ENCODE data around the gene ENG. TPM values are rescaled to one million over a fixed set of nuclear protein-coding genes. Genes with fewer than 3 reads are reported as not detected.
"Not testable (repeated sequence)": the region's sequence is repeated elsewhere in the genome, so short reads cannot be mapped to it uniquely, and the experiment has no call there.

ENG gene
- total RNA-seq, 1 experiment from 2014 or later, result 25.1 TPM

DNA sequence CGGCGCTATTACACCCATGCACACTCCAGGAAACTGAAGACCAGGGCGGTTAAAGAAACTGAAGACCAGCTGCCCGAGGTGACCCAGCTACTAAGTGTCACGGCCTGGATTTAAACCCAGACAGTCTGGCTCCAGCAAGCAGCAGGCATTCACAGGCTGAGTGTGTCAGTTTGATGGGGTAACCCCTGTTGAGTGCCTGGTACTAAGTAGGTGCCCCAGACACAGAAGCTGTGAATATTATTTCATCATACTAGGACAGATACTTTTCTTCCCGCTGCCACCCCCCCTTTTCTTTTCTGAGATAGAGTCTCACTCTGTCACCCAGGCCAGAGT is 7.3 kb downstream of the ENG start:
- Histone ChIP-seq H3K36me3 (ENCODE audit: control insufficient read depth, insufficient read depth, low read length) (no peaks in the 10 kb centered on the region), H3K9me3 (ENCODE audit: control insufficient read depth, insufficient read depth, low read depth, low read length) (0 out of 2 replicates have a peak, but pooled peaks cover 6% of the 10 kb centered on the region), H3K4me1 (ENCODE audit: control insufficient read depth, insufficient read depth, low read length) (no peaks in the 10 kb centered on the region; the same call in 1 of the 2 replicates), H3K27ac (ENCODE audit: low read length) (no peak overlapping the region), H3K4me3 (ENCODE audit: low read depth in 2 of 2, low read length in 2 of 2) (no peak overlapping the region), H3K27me3 (ENCODE audit: control insufficient read depth, insufficient read depth, low read length) (no peaks in the 10 kb centered on the region)
- TF ChIP-seq, protein P1, sequence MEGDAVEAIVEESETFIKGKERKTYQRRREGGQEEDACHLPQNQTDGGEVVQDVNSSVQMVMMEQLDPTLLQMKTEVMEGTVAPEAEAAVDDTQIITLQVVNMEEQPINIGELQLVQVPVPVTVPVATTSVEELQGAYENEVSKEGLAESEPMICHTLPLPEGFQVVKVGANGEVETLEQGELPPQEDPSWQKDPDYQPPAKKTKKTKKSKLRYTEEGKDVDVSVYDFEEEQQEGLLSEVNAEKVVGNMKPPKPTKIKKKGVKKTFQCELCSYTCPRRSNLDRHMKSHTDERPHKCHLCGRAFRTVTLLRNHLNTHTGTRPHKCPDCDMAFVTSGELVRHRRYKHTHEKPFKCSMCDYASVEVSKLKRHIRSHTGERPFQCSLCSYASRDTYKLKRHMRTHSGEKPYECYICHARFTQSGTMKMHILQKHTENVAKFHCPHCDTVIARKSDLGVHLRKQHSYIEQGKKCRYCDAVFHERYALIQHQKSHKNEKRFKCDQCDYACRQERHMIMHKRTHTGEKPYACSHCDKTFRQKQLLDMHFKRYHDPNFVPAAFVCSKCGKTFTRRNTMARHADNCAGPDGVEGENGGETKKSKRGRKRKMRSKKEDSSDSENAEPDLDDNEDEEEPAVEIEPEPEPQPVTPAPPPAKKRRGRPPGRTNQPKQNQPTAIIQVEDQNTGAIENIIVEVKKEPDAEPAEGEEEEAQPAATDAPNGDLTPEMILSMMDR (IDR thresholded peaks at IDR 0.05), result no peak
- TF ChIP-seq SIN3A (IDR thresholded peaks at IDR 0.05; ENCODE audit: borderline replicate concordance, insufficient read depth, low read depth, low read length) (no peak), POLR2AphosphoS5 (IDR thresholded peaks at IDR 0.05; ENCODE audit: low read depth, low read length) (no peak), TCF7L2 (IDR thresholded peaks at IDR 0.05; ENCODE audit: low read depth, low read length) (no peak)
- TF ChIP-seq, protein P2, sequence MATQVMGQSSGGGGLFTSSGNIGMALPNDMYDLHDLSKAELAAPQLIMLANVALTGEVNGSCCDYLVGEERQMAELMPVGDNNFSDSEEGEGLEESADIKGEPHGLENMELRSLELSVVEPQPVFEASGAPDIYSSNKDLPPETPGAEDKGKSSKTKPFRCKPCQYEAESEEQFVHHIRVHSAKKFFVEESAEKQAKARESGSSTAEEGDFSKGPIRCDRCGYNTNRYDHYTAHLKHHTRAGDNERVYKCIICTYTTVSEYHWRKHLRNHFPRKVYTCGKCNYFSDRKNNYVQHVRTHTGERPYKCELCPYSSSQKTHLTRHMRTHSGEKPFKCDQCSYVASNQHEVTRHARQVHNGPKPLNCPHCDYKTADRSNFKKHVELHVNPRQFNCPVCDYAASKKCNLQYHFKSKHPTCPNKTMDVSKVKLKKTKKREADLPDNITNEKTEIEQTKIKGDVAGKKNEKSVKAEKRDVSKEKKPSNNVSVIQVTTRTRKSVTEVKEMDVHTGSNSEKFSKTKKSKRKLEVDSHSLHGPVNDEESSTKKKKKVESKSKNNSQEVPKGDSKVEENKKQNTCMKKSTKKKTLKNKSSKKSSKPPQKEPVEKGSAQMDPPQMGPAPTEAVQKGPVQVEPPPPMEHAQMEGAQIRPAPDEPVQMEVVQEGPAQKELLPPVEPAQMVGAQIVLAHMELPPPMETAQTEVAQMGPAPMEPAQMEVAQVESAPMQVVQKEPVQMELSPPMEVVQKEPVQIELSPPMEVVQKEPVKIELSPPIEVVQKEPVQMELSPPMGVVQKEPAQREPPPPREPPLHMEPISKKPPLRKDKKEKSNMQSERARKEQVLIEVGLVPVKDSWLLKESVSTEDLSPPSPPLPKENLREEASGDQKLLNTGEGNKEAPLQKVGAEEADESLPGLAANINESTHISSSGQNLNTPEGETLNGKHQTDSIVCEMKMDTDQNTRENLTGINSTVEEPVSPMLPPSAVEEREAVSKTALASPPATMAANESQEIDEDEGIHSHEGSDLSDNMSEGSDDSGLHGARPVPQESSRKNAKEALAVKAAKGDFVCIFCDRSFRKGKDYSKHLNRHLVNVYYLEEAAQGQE (IDR thresholded peaks at IDR 0.05; ENCODE audit: insufficient read depth in 1 of 2, low read depth in 2 of 2, low read length in 1 of 2), result no peak
- intact Hi-C loops (cut with micrococcal nuclease; ENCODE audit: unreplicated experiment) (no loop called here), in situ Hi-C loops (cut with HindIII; ENCODE audit: low pct_unique_long_range_greater_than_20kb, low sequenced_read_pairs) (no loop called here)
- BruUV-seq (replicated peaks), result no TSS peak
- DNase-seq (ENCODE audit: low read depth, low spot score) (no peak), ATAC-seq (peak; percentile 44; the same call in 1 of the 2 replicates)
- CTCF ChIA-PET, result no interaction called here
- POLR2A ChIA-PET, result no interaction called here

DNA sequence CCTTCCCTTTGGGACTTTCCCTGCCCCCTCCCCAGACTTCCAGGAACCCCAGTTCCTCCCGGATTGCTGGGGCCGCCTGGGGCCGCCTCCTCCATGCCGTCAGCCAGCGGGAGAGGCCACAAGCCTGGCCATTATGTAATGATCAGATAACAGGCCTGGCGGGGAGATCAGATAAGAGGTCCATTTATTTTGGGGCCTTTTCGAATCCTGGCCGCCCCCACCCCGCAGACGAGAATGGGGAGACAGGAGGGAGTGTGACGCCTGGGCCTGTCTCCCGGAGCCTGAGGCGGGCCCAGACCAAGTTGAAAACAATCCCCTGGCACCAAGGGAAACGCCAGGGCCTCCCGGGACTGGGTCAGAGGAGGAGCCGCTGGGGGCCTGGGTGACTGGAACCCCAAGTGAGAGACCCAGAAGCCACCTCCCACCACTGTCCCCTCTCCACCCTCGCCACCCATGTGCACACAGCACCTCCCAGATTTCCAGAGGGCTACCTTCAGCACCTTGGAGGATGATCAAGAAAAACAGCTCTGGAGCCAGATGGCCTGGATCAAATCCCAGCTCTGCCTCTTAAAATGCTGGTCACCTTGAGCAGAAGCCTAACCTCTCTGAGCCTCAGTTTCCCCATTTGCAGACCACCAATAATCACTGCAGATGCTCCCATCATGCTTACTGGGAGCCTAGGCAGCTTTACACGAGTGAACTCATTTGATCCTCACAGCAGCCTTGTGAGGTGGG is 7.8 kb downstream of the ENG start:
- BruUV-seq (replicated peaks), result no TSS peak
- Histone ChIP-seq H3K27me3 (ENCODE audit: control insufficient read depth, insufficient read depth, low read length) (no peaks in the 10 kb centered on the region), H3K4me3 (ENCODE audit: low read depth in 2 of 2, low read length in 2 of 2) (no peak overlapping the region), H3K9me3 (ENCODE audit: control insufficient read depth, insufficient read depth, low read depth, low read length) (0 out of 2 replicates have a peak, but pooled peaks cover 6% of the 10 kb centered on the region), H3K27ac (ENCODE audit: low read length) (no peak overlapping the region), H3K36me3 (ENCODE audit: control insufficient read depth, insufficient read depth, low read length) (no peaks in the 10 kb centered on the region), H3K4me1 (ENCODE audit: control insufficient read depth, insufficient read depth, low read length) (no peaks in the 10 kb centered on the region; the same call in 1 of the 2 replicates)
- TF ChIP-seq, protein P2 (IDR thresholded peaks at IDR 0.05; ENCODE audit: insufficient read depth in 1 of 2, low read depth in 2 of 2, low read length in 1 of 2), result no peak
- TF ChIP-seq POLR2AphosphoS5 (IDR thresholded peaks at IDR 0.05; ENCODE audit: low read depth, low read length) (no peak), TCF7L2 (IDR thresholded peaks at IDR 0.05; ENCODE audit: low read depth, low read length) (no peak), SIN3A (IDR thresholded peaks at IDR 0.05; ENCODE audit: borderline replicate concordance, insufficient read depth, low read depth, low read length) (no peak)
- TF ChIP-seq, protein P1 (IDR thresholded peaks at IDR 0.05), result no peak
- ATAC-seq (no peak), DNase-seq (ENCODE audit: low read depth, low spot score) (no peak)
- POLR2A ChIA-PET, result no interaction called here
- in situ Hi-C loops (cut with HindIII; ENCODE audit: low pct_unique_long_range_greater_than_20kb, low sequenced_read_pairs), result no loop called here
- intact Hi-C loops (cut with micrococcal nuclease; ENCODE audit: unreplicated experiment), result no loop called here
- CTCF ChIA-PET, result no interaction called here

DNA sequence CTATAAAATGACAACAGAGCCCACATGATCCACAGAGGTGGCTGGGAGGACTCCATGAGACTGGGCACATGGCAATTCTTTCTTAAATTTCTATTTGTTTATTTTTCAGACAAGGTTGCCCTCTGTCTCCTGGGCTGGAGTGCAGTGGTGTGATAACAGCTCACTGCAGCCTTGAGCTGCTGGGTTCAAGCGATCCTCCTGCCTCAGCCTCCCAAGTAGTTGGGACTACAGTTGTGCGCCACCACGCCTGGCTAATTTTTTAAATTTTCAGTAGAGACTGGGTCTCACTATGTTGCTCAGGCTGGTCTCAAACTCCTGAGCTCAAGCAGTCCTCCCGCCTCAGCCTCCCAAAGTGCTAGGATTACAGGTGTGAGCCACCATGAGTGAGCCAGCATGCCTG is 8.8 kb downstream of the ENG start:
- H3K27me3 ChIP-seq (ENCODE audit: control insufficient read depth, insufficient read depth, low read length); BruUV-seq (replicated peaks); H3K27ac ChIP-seq (ENCODE audit: low read length); in situ Hi-C loops (cut with HindIII; ENCODE audit: low pct_unique_long_range_greater_than_20kb, low sequenced_read_pairs); H3K4me1 ChIP-seq (ENCODE audit: control insufficient read depth, insufficient read depth, low read length); POLR2A ChIA-PET; CTCF ChIA-PET; H3K36me3 ChIP-seq (ENCODE audit: control insufficient read depth, insufficient read depth, low read length); DNase-seq (ENCODE audit: low read depth, low spot score); intact Hi-C loops (cut with micrococcal nuclease; ENCODE audit: unreplicated experiment); ATAC-seq; H3K4me3 ChIP-seq (ENCODE audit: low read depth in 2 of 2, low read length in 2 of 2); H3K9me3 ChIP-seq (ENCODE audit: control insufficient read depth, insufficient read depth, low read depth, low read length): not testable (repeated sequence)
